ENCODE results near the gene ALAS1.

The ALAS1 gene

DNA sequence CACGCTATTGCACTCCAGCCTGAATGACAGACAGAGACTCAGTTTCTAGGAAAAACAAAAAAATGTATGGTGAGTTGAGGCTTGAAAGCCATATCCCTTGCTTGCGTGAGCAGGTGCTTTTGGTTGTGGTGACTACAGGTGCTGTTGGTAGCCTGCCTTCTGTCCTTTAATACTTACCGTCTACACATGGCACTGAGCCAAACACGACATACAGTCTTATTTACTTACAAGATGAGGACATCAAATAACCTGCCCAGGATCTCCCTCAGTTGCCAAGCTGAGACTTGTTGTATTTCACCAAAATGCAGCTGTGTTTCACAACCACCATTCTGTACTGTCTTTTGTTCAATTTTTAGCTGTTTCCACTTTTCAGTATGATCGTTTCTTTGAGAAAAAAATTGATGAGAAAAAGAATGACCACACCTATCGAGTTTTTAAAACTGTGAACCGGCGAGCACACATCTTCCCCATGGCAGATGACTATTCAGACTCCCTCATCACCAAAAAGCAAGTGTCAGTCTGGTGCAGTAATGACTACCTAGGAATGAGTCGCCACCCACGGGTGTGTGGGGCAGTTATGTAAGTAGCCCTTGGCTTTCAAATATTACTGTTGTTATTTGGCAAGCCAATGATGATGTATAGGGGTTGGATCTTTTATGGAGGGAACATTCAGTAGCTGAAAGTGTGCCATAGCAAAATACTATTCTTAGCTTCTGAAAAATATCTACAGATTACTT, 6.5 kb downstream of the ALAS1 start:
- Histone ChIP-seq H3K36me3 (ENCODE audit: insufficient read depth, low read length) (peaks cover 85% of the 10 kb centered on the region), H3K4me1 (ENCODE audit: control insufficient read depth, insufficient read depth, low read length) (no peaks in the 10 kb centered on the region)

DNA sequence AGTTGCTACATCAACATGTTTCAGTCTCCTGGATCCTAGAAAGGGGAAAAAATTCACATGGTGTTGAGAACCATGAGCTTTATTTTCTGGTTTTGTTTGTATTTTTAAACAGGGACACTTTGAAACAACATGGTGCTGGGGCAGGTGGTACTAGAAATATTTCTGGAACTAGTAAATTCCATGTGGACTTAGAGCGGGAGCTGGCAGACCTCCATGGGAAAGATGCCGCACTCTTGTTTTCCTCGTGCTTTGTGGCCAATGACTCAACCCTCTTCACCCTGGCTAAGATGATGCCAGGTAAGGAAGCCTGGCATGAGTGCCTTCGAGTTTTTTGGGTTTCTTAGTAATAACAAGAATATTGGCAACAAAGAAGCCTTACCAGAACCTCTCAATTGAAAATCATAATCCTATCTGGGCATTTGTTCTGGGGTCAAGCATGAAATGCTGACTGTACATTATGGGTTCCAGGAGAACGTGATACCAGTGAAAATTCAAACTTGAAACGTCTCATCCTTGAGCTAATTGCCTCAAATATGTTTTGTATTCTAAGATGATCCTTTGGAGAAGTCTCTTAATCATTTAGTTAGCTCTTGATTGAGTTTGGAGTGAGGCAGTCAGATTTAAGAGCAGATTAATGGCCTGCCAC, 7.9 kb downstream of the ALAS1 start:
- Histone ChIP-seq H3K9ac (ENCODE audit: low read depth, low read length) (no peak overlapping the region), H3K4me2 (ENCODE audit: low read length) (no peak overlapping the region), H3K4me3 (ENCODE audit: low read length) (no peak overlapping the region), H3K27me3 (ENCODE audit: control insufficient read depth, insufficient read depth, low read length) (no peaks in the 10 kb centered on the region), H3K9me3 (replicated peaks; ENCODE audit: low read length) (no peaks in the 10 kb centered on the region), H3K36me3 (ENCODE audit: insufficient read depth, low read length) (peaks cover 91% of the 10 kb centered on the region), H3K4me1 (ENCODE audit: control insufficient read depth, insufficient read depth, low read length) (no peaks in the 10 kb centered on the region)

More for the DNA sequence above, 6.5 kb downstream of the ALAS1 start:
- H3K4me2 ChIP-seq (ENCODE audit: low read length): no peak overlapping the region
- no peaks in the 10 kb centered on the region for H3K27me3 ChIP-seq (ENCODE audit: control insufficient read depth, insufficient read depth, low read length)
- no peak overlapping the region for H3K4me3 ChIP-seq (ENCODE audit: low read length)
- H3K9me3 ChIP-seq (replicated peaks; ENCODE audit: low read length): no peaks in the 10 kb centered on the region
- no peak overlapping the region for H3K9ac ChIP-seq (ENCODE audit: low read depth, low read length)

DNA sequence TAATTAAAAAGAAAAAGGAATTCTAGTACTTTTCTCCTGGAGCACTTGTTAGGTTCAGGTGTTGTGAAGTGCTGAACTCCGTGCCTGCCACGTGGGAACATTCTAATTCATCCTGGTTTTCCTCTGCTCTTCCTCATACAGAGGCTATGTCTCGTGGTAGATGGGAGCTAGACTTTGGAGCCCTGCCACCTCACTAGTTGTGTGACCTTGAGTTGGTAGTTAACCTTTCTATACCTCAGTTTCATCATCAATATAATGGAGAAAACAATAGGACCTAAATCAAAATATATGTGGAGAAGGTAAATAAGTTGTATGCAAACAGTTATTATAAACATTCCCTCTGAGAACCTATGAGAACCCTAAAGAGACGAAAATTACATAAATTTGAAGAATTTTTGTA, 10.6 kb downstream of the ALAS1 start:
- H3K9me3 ChIP-seq (replicated peaks; ENCODE audit: low read length): no peaks in the 10 kb centered on the region
- H3K4me1 ChIP-seq (ENCODE audit: control insufficient read depth, insufficient read depth, low read length): no peaks in the 10 kb centered on the region
- H3K36me3 ChIP-seq (ENCODE audit: insufficient read depth, low read length): peaks cover 90% of the 10 kb centered on the region
- no peak overlapping the region for H3K9ac ChIP-seq (ENCODE audit: low read depth, low read length)
- H3K4me2 ChIP-seq (ENCODE audit: low read length): no peak overlapping the region
- H3K4me3 ChIP-seq (ENCODE audit: low read length): no peak overlapping the region
- no peaks in the 10 kb centered on the region for H3K27me3 ChIP-seq (ENCODE audit: control insufficient read depth, insufficient read depth, low read length)

DNA sequence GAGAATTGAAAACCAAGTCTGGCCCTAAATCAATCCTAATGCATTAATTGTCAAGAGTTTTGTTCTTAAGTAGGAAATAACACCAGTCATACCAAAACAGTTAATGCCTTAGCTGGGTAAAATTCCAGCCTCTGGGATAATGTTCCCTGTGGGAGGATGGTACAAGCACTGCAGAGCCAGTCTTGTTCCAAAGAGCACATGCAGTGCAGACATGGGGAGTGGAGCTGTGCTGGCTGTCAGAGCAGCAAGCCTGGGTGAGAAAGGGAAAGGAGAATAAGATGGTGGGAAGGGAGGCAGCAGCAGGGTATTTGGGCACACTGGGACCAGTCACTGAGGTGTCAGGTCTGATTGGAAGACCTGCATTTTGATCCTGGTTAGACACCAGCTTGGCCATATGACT, 12.1 kb downstream of the ALAS1 start:
- Histone ChIP-seq H3K27me3 (ENCODE audit: control insufficient read depth, insufficient read depth, low read length) (no peaks in the 10 kb centered on the region), H3K9me3 (replicated peaks; ENCODE audit: low read length) (no peaks in the 10 kb centered on the region), H3K4me2 (ENCODE audit: low read length) (no peak overlapping the region), H3K4me1 (ENCODE audit: control insufficient read depth, insufficient read depth, low read length) (no peaks in the 10 kb centered on the region), H3K36me3 (ENCODE audit: insufficient read depth, low read length) (peaks cover 86% of the 10 kb centered on the region), H3K4me3 (ENCODE audit: low read length) (no peak overlapping the region), H3K9ac (ENCODE audit: low read depth, low read length) (no peak overlapping the region)

DNA sequence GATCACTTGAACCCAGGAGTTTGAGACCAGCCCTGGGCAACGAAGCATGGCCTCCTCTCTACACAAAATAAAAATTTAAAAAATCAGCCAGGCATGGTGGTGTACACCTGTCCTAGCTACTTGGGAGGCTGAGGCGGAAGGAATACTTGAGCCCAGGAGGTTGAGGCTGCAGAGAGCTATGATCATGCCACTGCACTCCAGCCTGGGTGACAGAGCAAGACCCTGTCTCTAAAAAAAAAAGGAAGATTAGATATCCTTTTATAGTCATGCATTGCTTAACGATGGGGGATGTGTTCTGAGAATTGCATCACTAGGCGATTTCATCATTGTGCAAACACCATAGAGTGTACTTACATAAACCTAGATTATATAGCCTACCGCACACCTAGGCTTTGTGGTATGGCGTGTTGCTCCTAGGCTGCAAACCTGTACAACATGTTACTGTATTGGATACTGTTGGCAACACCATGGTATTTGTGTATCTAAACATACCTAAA, 12.6 kb downstream of the ALAS1 start:
- Histone ChIP-seq H3K27me3 (ENCODE audit: control insufficient read depth, insufficient read depth, low read length) (no peaks in the 10 kb centered on the region), H3K36me3 (ENCODE audit: insufficient read depth, low read length) (peaks cover 86% of the 10 kb centered on the region), H3K4me1 (ENCODE audit: control insufficient read depth, insufficient read depth, low read length) (no peaks in the 10 kb centered on the region), H3K4me3 (ENCODE audit: low read length) (no peak overlapping the region), H3K9me3 (replicated peaks; ENCODE audit: low read length) (no peaks in the 10 kb centered on the region), H3K9ac (ENCODE audit: low read depth, low read length) (no peak overlapping the region), H3K4me2 (ENCODE audit: low read length) (no peak overlapping the region)

DNA sequence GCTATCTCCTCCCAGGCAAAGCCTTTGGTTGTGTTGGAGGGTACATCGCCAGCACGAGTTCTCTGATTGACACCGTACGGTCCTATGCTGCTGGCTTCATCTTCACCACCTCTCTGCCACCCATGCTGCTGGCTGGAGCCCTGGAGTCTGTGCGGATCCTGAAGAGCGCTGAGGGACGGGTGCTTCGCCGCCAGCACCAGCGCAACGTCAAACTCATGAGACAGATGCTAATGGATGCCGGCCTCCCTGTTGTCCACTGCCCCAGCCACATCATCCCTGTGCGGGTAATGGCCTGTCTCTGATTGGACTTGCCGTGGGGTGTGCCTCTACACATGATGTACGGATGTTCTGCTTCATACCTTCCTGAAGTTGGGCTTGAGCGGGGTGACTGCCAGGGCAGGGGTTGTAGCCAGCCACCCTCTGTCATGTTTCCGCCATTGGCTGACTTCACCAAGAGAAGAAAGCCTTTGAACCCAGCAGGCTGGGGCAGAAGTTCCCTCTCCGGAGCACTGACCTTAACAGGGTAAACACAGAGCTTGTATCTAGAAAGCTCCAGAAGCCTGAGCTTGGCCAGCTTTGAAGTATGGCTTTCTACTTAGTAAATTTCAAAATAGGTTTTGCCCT, 13.4 kb downstream of the ALAS1 start:
- Histone ChIP-seq H3K4me2 (ENCODE audit: low read length) (no peak overlapping the region), H3K4me3 (ENCODE audit: low read length) (no peak overlapping the region), H3K4me1 (ENCODE audit: control insufficient read depth, insufficient read depth, low read length) (peaks cover 2% of the 10 kb centered on the region), H3K9ac (ENCODE audit: low read depth, low read length) (no peak overlapping the region), H3K27me3 (ENCODE audit: control insufficient read depth, insufficient read depth, low read length) (no peaks in the 10 kb centered on the region), H3K36me3 (ENCODE audit: insufficient read depth, low read length) (peaks cover 81% of the 10 kb centered on the region), H3K9me3 (replicated peaks; ENCODE audit: low read length) (no peaks in the 10 kb centered on the region)

DNA sequence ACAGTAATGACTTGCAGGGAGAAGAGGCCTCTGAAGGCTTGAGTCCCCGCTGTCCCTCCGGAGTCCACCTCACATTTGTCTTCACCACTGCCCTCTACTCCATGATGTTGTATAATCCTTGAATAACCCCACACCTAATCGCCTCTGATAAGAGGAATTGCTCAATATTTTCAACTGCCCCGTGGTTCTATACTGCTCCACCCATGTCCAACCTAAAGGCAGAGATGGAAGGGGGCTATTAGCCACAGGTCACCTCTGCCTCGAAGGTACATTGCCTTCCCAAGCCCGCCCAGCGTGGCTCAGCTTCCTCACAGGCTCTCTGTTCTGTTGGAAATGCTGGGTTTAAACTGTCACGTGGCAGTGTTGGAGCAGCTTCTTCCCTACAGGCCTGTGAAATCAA, 15.0 kb downstream of the ALAS1 start:
- H3K9ac ChIP-seq (ENCODE audit: low read depth, low read length): no peak overlapping the region
- no peaks in the 10 kb centered on the region for H3K9me3 ChIP-seq (replicated peaks; ENCODE audit: low read length)
- peaks cover 68% of the 10 kb centered on the region for H3K36me3 ChIP-seq (ENCODE audit: insufficient read depth, low read length)
- no peaks in the 10 kb centered on the region for H3K27me3 ChIP-seq (ENCODE audit: control insufficient read depth, insufficient read depth, low read length)
- H3K4me3 ChIP-seq (ENCODE audit: low read length): no peak overlapping the region
- peaks cover 12% of the 10 kb centered on the region for H3K4me1 ChIP-seq (ENCODE audit: control insufficient read depth, insufficient read depth, low read length)
- no peak overlapping the region for H3K4me2 ChIP-seq (ENCODE audit: low read length)

DNA sequence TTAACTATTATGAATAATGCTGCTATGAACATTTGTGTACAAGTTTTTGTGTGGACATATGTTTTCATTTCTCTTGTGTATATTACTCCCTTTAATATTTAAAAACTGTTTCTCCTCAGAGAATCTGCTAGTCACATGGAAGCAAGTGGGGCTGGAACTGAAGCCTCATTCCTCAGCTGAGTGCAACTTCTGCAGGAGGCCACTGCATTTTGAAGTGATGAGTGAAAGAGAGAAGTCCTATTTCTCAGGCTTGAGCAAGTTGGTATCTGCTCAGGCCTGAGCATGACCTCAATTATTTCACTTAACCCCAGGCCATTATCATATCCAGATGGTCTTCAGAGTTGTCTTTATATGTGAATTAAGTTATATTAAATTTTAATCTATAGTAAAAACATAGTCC, 15.9 kb downstream of the ALAS1 start:
- H3K9ac ChIP-seq (ENCODE audit: low read depth, low read length): no peak overlapping the region
- H3K4me2 ChIP-seq (ENCODE audit: low read length): no peak overlapping the region
- H3K4me3 ChIP-seq (ENCODE audit: low read length): no peak overlapping the region
- H3K4me1 ChIP-seq (ENCODE audit: control insufficient read depth, insufficient read depth, low read length): peaks cover 12% of the 10 kb centered on the region
- no peaks in the 10 kb centered on the region for H3K9me3 ChIP-seq (replicated peaks; ENCODE audit: low read length)
- H3K36me3 ChIP-seq (ENCODE audit: insufficient read depth, low read length): peaks cover 59% of the 10 kb centered on the region
- H3K27me3 ChIP-seq (ENCODE audit: control insufficient read depth, insufficient read depth, low read length): no peaks in the 10 kb centered on the region

DNA sequence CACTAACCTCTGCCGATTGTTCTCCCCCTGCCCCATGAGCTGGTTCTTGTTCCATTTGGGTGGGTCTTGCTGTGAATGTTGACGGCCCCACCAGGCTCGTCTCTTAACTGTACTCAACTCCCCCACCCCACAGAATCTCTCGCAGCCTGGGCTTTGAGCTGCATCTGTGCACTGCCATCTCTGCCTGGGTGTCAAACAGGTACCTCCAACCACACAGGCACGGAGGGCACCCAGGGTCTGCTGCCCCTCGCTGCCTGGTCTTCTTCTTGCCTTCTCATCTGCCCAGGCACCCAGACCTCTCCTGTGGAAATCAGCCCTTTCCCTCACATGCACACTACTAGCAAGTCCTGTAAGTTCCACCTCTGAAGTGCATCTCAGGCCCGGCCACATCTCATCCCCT, 17.4 kb downstream of the ALAS1 start:
- H3K4me3 ChIP-seq (ENCODE audit: low read length): no peak overlapping the region
- H3K27me3 ChIP-seq (ENCODE audit: control insufficient read depth, insufficient read depth, low read length): no peaks in the 10 kb centered on the region
- no peaks in the 10 kb centered on the region for H3K9me3 ChIP-seq (replicated peaks; ENCODE audit: low read length)
- no peak overlapping the region for H3K9ac ChIP-seq (ENCODE audit: low read depth, low read length)
- peaks cover 48% of the 10 kb centered on the region for H3K36me3 ChIP-seq (ENCODE audit: insufficient read depth, low read length)
- no peak overlapping the region for H3K4me2 ChIP-seq (ENCODE audit: low read length)
- H3K4me1 ChIP-seq (ENCODE audit: control insufficient read depth, insufficient read depth, low read length): peaks cover 12% of the 10 kb centered on the region

DNA sequence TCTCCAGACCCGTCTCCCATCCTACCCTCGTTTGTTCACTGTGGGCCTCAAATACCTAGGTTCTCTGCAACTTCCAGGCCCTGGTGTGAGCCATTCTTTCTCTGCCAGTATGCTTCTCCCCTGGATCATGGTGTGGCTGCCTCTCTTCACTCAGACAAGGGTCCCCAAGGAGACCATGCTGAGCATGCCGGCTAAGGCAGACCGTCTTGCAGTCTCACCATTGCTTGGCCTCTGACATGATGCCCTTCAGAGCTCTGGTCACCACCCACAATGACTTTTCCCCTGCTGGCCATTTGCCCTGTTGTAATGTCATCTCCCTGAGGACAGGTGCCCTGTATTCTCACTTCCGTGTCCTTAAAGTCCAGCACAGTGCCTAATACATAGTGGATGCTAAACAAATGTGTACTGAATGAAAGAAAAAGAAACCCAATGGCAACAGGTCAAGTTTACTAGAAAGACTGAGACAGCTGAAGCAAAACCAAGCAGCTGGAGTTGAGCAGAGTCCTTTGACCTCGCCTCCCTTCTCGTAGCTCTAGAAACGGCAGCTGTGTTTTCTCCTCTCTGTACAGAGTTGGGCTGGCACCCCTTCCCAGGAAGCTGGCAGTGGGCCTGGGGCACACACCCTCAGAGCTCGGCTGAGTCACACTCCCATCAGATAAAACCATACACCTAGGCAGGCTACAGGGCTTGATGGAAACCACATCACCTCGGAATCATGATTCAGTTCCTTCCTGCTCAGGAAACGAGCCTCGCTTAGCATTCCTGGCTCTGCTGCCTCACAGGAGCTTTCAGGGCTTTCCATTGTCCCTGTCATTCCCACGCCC, 18.8 kb downstream of the ALAS1 start:
- peaks cover 33% of the 10 kb centered on the region for H3K36me3 ChIP-seq (ENCODE audit: insufficient read depth, low read length)
- no peak overlapping the region for H3K9ac ChIP-seq (ENCODE audit: low read depth, low read length)
- no peaks in the 10 kb centered on the region for H3K27me3 ChIP-seq (ENCODE audit: control insufficient read depth, insufficient read depth, low read length)
- H3K4me2 ChIP-seq (ENCODE audit: low read length): peak overlapping the region; percentile 22
- no peaks in the 10 kb centered on the region for H3K9me3 ChIP-seq (replicated peaks; ENCODE audit: low read length)
- H3K4me3 ChIP-seq (ENCODE audit: low read length): no peak overlapping the region
- H3K4me1 ChIP-seq (ENCODE audit: control insufficient read depth, insufficient read depth, low read length): peaks cover 12% of the 10 kb centered on the region

DNA sequence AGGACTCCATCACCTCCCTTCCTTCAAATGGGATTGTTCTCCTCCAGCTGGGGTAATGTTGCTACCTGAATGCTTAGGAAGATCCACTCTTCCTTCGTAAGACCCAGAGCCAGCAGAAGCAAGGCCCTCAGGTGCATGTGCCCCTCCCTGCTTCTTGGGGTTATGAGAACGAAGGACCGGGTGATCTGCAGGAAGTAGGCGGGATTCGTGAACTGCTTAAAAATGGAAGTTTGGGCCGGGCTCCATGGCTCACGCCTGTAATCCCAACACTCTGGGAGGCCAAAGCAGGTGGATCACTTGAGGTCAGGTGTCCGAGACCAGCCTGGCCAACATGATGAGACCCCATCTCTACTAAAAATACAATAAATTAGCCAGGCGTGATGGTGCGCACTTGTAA, 19.4 kb downstream of the ALAS1 start:
- Histone ChIP-seq H3K4me1 (ENCODE audit: control insufficient read depth, insufficient read depth, low read length) (peaks cover 12% of the 10 kb centered on the region), H3K9me3 (replicated peaks; ENCODE audit: low read length) (no peaks in the 10 kb centered on the region), H3K4me3 (ENCODE audit: low read length) (no peak overlapping the region), H3K36me3 (ENCODE audit: insufficient read depth, low read length) (peaks cover 29% of the 10 kb centered on the region), H3K27me3 (ENCODE audit: control insufficient read depth, insufficient read depth, low read length) (no peaks in the 10 kb centered on the region), H3K4me2 (ENCODE audit: low read length) (peak overlapping the region; percentile 4), H3K9ac (ENCODE audit: low read depth, low read length) (no peak overlapping the region)

Data from skeletal muscle satellite cell (primary cell).